HEK293 (cell line): Measurements from ENCODE around the gene AICDA.

Source experiments
- BCL11A ChIP-seq: fragments of 450-650 bp; formaldehyde crosslinking; IDR thresholded peaks from 2 replicates; pipeline ENCODE4 v1.5.1; 2016; ENCODE audit warnings: low read depth, missing biosample characterization, missing genetic modification characterization
- ZNF174 ChIP-seq: fragments of 450-650 bp; formaldehyde crosslinking; IDR thresholded peaks from 2 replicates; pipeline ENCODE4 v1.5.0; 2017; ENCODE audit warnings: missing biosample characterization, mild to moderate bottlenecking, missing genetic modification characterization
- ZNF350 ChIP-seq: fragments of 450-650 bp; formaldehyde crosslinking; IDR thresholded peaks from 2 replicates; pipeline ENCODE4 v1.5.0; 2017; ENCODE audit warnings: missing biosample characterization, mild to moderate bottlenecking, missing genetic modification characterization
- ZNF404 ChIP-seq: fragments of 450-650 bp; formaldehyde crosslinking; IDR thresholded peaks from 2 replicates; pipeline ENCODE4 v1.5.1; 2017; ENCODE audit warnings: missing biosample characterization, missing genetic modification characterization
- ZNF48 ChIP-seq: fragments of 450-650 bp; formaldehyde crosslinking; IDR thresholded peaks from 2 replicates; pipeline ENCODE4 v1.5.1; 2016; ENCODE audit warnings: missing biosample characterization, missing genetic modification characterization
- ZNF585B ChIP-seq: fragments of 450-650 bp; formaldehyde crosslinking; IDR thresholded peaks from 2 replicates; pipeline ENCODE4 v1.5.1; 2016; ENCODE audit warnings: missing biosample characterization, missing genetic modification characterization
- ZNF747 ChIP-seq: fragments of 450-650 bp; formaldehyde crosslinking; IDR thresholded peaks from 2 replicates; pipeline ENCODE4 v1.5.1; 2016; ENCODE audit warnings: missing biosample characterization, missing genetic modification characterization
- TF ChIP-seq, protein P1 (sequence below): fragments of 450-650 bp; formaldehyde crosslinking; IDR thresholded peaks from 2 replicates; pipeline ENCODE4 v1.5.1; 2016; ENCODE audit warnings: missing biosample characterization, missing genetic modification characterization
- TF ChIP-seq, protein P2 (sequence below): fragments of 450-650 bp; formaldehyde crosslinking; IDR thresholded peaks from 2 replicates; pipeline ENCODE4 v1.5.1; 2016; ENCODE audit warnings: missing biosample characterization, missing genetic modification characterization
- TF ChIP-seq, protein P3 (sequence below): fragments of 450-650 bp; formaldehyde crosslinking; IDR thresholded peaks from 2 replicates; pipeline ENCODE4 v1.5.1; 2016; ENCODE audit warnings: missing biosample characterization, missing genetic modification characterization

DNA sequence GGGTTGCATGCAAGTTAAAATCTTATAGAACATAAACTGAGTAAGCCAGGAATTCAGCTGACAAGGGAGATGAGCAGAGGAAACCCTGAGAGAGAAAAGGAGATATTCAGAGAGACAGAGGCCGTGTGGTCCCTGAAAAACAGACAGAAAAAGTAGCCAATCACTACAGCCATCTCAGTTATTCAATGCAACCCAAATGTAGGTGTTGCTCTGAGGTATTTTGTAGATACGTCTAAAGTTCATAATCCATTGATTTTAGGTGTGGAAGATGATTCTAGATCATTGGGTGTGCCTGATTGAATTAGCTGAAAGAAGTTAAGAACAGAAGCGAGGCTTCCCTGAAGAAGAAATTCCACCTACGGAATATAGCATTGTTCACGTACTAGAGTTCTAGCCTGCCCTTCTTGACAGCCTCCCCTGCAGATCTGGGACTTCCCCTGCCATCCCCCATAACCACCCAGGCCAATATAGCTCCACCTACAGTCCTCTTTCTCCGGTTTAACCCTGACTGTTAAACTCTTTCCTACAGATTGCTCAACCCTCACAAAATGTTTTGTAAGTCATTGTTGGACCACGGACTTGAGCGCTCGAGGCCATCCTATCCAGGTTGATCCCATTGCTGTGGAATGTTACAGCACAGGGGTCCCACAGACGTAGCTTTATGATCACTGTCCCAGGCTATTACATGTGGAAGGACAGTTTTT, 21.7 kb downstream of the AICDA start:
- TF ChIP-seq, protein P1, sequence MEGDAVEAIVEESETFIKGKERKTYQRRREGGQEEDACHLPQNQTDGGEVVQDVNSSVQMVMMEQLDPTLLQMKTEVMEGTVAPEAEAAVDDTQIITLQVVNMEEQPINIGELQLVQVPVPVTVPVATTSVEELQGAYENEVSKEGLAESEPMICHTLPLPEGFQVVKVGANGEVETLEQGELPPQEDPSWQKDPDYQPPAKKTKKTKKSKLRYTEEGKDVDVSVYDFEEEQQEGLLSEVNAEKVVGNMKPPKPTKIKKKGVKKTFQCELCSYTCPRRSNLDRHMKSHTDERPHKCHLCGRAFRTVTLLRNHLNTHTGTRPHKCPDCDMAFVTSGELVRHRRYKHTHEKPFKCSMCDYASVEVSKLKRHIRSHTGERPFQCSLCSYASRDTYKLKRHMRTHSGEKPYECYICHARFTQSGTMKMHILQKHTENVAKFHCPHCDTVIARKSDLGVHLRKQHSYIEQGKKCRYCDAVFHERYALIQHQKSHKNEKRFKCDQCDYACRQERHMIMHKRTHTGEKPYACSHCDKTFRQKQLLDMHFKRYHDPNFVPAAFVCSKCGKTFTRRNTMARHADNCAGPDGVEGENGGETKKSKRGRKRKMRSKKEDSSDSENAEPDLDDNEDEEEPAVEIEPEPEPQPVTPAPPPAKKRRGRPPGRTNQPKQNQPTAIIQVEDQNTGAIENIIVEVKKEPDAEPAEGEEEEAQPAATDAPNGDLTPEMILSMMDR (tag by site-specific recombination) = no peak
- TF ChIP-seq, protein P2, sequence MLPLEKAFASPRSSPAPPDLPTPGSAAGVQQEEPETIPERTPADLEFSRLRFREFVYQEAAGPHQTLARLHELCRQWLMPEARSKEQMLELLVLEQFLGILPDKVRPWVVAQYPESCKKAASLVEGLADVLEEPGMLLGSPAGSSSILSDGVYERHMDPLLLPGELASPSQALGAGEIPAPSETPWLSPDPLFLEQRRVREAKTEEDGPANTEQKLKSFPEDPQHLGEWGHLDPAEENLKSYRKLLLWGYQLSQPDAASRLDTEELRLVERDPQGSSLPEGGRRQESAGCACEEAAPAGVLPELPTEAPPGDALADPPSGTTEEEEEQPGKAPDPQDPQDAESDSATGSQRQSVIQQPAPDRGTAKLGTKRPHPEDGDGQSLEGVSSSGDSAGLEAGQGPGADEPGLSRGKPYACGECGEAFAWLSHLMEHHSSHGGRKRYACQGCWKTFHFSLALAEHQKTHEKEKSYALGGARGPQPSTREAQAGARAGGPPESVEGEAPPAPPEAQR = no peak
- TF ChIP-seq ZNF747 (tag by site-specific recombination) (no peak), BCL11A (tag by site-specific recombination) (no peak), ZNF404 (no peak), ZNF585B (tag by site-specific recombination) (no peak), ZNF48 (no peak), ZNF174 (no peak), ZNF350 (tag by site-specific recombination) (no peak)
- TF ChIP-seq, protein P3, sequence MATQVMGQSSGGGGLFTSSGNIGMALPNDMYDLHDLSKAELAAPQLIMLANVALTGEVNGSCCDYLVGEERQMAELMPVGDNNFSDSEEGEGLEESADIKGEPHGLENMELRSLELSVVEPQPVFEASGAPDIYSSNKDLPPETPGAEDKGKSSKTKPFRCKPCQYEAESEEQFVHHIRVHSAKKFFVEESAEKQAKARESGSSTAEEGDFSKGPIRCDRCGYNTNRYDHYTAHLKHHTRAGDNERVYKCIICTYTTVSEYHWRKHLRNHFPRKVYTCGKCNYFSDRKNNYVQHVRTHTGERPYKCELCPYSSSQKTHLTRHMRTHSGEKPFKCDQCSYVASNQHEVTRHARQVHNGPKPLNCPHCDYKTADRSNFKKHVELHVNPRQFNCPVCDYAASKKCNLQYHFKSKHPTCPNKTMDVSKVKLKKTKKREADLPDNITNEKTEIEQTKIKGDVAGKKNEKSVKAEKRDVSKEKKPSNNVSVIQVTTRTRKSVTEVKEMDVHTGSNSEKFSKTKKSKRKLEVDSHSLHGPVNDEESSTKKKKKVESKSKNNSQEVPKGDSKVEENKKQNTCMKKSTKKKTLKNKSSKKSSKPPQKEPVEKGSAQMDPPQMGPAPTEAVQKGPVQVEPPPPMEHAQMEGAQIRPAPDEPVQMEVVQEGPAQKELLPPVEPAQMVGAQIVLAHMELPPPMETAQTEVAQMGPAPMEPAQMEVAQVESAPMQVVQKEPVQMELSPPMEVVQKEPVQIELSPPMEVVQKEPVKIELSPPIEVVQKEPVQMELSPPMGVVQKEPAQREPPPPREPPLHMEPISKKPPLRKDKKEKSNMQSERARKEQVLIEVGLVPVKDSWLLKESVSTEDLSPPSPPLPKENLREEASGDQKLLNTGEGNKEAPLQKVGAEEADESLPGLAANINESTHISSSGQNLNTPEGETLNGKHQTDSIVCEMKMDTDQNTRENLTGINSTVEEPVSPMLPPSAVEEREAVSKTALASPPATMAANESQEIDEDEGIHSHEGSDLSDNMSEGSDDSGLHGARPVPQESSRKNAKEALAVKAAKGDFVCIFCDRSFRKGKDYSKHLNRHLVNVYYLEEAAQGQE (tag by site-specific recombination) = no peak
